ENCODE measurements around the gene RUBCNL.

- TF ChIP-seq EZH2 (IDR thresholded peaks at IDR 0.05; ENCODE audit: low read length), result no peak
- TF ChIP-seq, protein P1, sequence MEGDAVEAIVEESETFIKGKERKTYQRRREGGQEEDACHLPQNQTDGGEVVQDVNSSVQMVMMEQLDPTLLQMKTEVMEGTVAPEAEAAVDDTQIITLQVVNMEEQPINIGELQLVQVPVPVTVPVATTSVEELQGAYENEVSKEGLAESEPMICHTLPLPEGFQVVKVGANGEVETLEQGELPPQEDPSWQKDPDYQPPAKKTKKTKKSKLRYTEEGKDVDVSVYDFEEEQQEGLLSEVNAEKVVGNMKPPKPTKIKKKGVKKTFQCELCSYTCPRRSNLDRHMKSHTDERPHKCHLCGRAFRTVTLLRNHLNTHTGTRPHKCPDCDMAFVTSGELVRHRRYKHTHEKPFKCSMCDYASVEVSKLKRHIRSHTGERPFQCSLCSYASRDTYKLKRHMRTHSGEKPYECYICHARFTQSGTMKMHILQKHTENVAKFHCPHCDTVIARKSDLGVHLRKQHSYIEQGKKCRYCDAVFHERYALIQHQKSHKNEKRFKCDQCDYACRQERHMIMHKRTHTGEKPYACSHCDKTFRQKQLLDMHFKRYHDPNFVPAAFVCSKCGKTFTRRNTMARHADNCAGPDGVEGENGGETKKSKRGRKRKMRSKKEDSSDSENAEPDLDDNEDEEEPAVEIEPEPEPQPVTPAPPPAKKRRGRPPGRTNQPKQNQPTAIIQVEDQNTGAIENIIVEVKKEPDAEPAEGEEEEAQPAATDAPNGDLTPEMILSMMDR (optimal IDR thresholded peaks at IDR 0.05 in 1 of 3, IDR thresholded peaks at IDR 0.05 in 1 of 3, conservative IDR thresholded peaks at IDR 0.05 in 1 of 3; ENCODE audit: extremely low read depth in 1 of 3, insufficient read depth in 2 of 3, low read length in 3 of 3), result no peak
Observed at GRCh38 chr13:46355901-46356590, 31.0 kb downstream of the RUBCNL start.

Measured in keratinocyte (primary cell).